ENCODE data around the gene LARGE1. TPM values are rescaled to one million over a fixed set of nuclear protein-coding genes. Genes with fewer than 3 reads are reported as not detected.

Gene LARGE1
- polyA plus RNA-seq, 6 donors from 2014 or later: 3.6 to 9.5 (median 5.6) TPM

- no peak overlapping the region for H3K27ac Mint-ChIP-seq
- H3K4me1 Mint-ChIP-seq: peaks cover 19 to 40% (median 31%) of the 10 kb centered on the region in 3 donors
- no peak overlapping the region for H3K4me3 Mint-ChIP-seq
- no peak for DNase-seq
- peaks cover 11 to 39% of the 10 kb centered on the region in 2 donors for H3K36me3 Mint-ChIP-seq
- H3K27me3 Mint-ChIP-seq: no peaks in the 10 kb centered on the region
- peaks cover 0 to 2% (median 0%) of the 10 kb centered on the region in 7 donors for H3K9me3 Mint-ChIP-seq
- ATAC-seq (ENCODE audit: low read depth in 2 of 2): no peak
Measured at GRCh38 chr22:33737662-33738061, 182.6 kb downstream of the LARGE1 start.

- Mint-ChIP-seq H3K27ac (no peak overlapping the region), H3K4me1 (peaks cover 13 to 31% (median 25%) of the 10 kb centered on the region in 3 donors), H3K9me3 (peaks cover 0 to 2% (median 0%) of the 10 kb centered on the region in 7 donors), H3K4me3 (no peak overlapping the region), H3K36me3 (peaks cover 11 to 46% of the 10 kb centered on the region in 2 donors), H3K27me3 (no peaks in the 10 kb centered on the region)
- DNase-seq: no peak
- ATAC-seq (ENCODE audit: low read depth in 2 of 2): no peak
Measured at GRCh38 chr22:33735978-33736377, 184.3 kb downstream of the LARGE1 start.

GRCh38 chr22:33728847-33729246, 191.4 kb downstream of the LARGE1 start:
- H3K9me3 Mint-ChIP-seq: peaks cover 0 to 4% (median 0%) of the 10 kb centered on the region in 7 donors
- DNase-seq (no peak), ATAC-seq (ENCODE audit: low read depth in 2 of 2) (no peak)
- peaks cover 46 to 57% (median 47%) of the 10 kb centered on the region in 3 donors for H3K4me1 Mint-ChIP-seq
- no peaks in the 10 kb centered on the region for H3K27me3 Mint-ChIP-seq
- H3K36me3 Mint-ChIP-seq: peaks cover 13 to 24% of the 10 kb centered on the region in 2 donors
- H3K4me3 Mint-ChIP-seq: no peak overlapping the region
- H3K27ac Mint-ChIP-seq: no peak overlapping the region

- H3K36me3 Mint-ChIP-seq: peaks cover 21 to 24% of the 10 kb centered on the region in 2 donors
- no peaks in the 10 kb centered on the region for H3K27me3 Mint-ChIP-seq
- no peak overlapping the region for H3K4me3 Mint-ChIP-seq
- DNase-seq: no peak
- peaks cover 0 to 4% (median 1%) of the 10 kb centered on the region in 7 donors for H3K9me3 Mint-ChIP-seq
- no peak overlapping the region for H3K27ac Mint-ChIP-seq
- H3K4me1 Mint-ChIP-seq: peaks cover 52 to 62% (median 53%) of the 10 kb centered on the region in 3 donors
- no peak for ATAC-seq (ENCODE audit: low read depth in 2 of 2)
Measured at GRCh38 chr22:33726294-33726734, 194.0 kb downstream of the LARGE1 start.

GRCh38 chr22:33723915-33724314, 196.4 kb downstream of the LARGE1 start:
- Mint-ChIP-seq H3K9me3 (peaks cover 0 to 4% (median 1%) of the 10 kb centered on the region in 7 donors), H3K36me3 (peaks cover 19 to 24% of the 10 kb centered on the region in 2 donors), H3K4me3 (peak overlapping the region in 4 of 8 donors; percentile 27 to 81 (median 54)), H3K27ac (peak overlapping the region in 4 of 6 donors; percentile 4 to 74 (median 16)), H3K27me3 (no peaks in the 10 kb centered on the region), H3K4me1 (peaks cover 44 to 49% (median 45%) of the 10 kb centered on the region in 3 donors)
- peak; percentile 50 to 73 for ATAC-seq (ENCODE audit: low read depth in 2 of 2)
- no peak for DNase-seq

GRCh38 chr22:33722816-33723215, 197.5 kb downstream of the LARGE1 start:
- H3K4me1 Mint-ChIP-seq: peaks cover 40 to 45% (median 41%) of the 10 kb centered on the region in 3 donors
- no peak for ATAC-seq (ENCODE audit: low read depth in 2 of 2)
- peaks cover 24 to 26% of the 10 kb centered on the region in 2 donors for H3K36me3 Mint-ChIP-seq
- H3K4me3 Mint-ChIP-seq: no peak overlapping the region
- no peaks in the 10 kb centered on the region for H3K27me3 Mint-ChIP-seq
- H3K27ac Mint-ChIP-seq: no peak overlapping the region
- no peak for DNase-seq
- peaks cover 0 to 5% (median 1%) of the 10 kb centered on the region in 7 donors for H3K9me3 Mint-ChIP-seq

- Mint-ChIP-seq H3K36me3 (peaks cover 33 to 42% of the 10 kb centered on the region in 2 donors), H3K9me3 (peaks cover 6 to 18% (median 10%) of the 10 kb centered on the region in 7 donors), H3K27me3 (no peaks in the 10 kb centered on the region), H3K27ac (no peak overlapping the region), H3K4me1 (peaks cover 31 to 38% (median 32%) of the 10 kb centered on the region in 3 donors), H3K4me3 (no peak overlapping the region)
- DNase-seq (no peak), ATAC-seq (ENCODE audit: low read depth in 2 of 2) (no peak)
Measured at GRCh38 chr22:33720166-33720878, 200.0 kb downstream of the LARGE1 start.

GRCh38 chr22:33717694-33718396, 202.4 kb downstream of the LARGE1 start:
- H3K4me3 Mint-ChIP-seq: no peak overlapping the region
- no peaks in the 10 kb centered on the region for H3K27me3 Mint-ChIP-seq
- peak overlapping the region in 2 of 6 donors; percentile 20 to 32 for H3K27ac Mint-ChIP-seq
- DNase-seq (no peak), ATAC-seq (ENCODE audit: low read depth in 2 of 2) (no peak)
- peaks cover 45 to 52% of the 10 kb centered on the region in 2 donors for H3K36me3 Mint-ChIP-seq
- H3K4me1 Mint-ChIP-seq: peaks cover 12 to 17% (median 13%) of the 10 kb centered on the region in 3 donors
- H3K9me3 Mint-ChIP-seq: peaks cover 14 to 33% (median 24%) of the 10 kb centered on the region in 7 donors

- Mint-ChIP-seq H3K9me3 (peaks cover 15 to 33% (median 24%) of the 10 kb centered on the region in 7 donors), H3K27ac (peak overlapping the region in 1 of 6 donors; percentile 30), H3K36me3 (peaks cover 56 to 61% of the 10 kb centered on the region in 2 donors), H3K4me3 (peak overlapping the region in 1 of 8 donors; percentile 55), H3K4me1 (peaks cover 12 to 17% (median 13%) of the 10 kb centered on the region in 3 donors), H3K27me3 (no peaks in the 10 kb centered on the region)
- ATAC-seq (ENCODE audit: low read depth in 2 of 2): no peak
- no peak for DNase-seq
Measured at GRCh38 chr22:33715237-33715985, 204.9 kb downstream of the LARGE1 start.

- Mint-ChIP-seq H3K27ac (peak overlapping the region in 2 of 6 donors; percentile 37 to 39), H3K9me3 (peaks cover 10 to 21% (median 16%) of the 10 kb centered on the region in 7 donors), H3K27me3 (no peaks in the 10 kb centered on the region), H3K4me3 (no peak overlapping the region), H3K4me1 (peaks cover 5 to 23% (median 15%) of the 10 kb centered on the region in 3 donors), H3K36me3 (peaks cover 49 to 50% of the 10 kb centered on the region in 2 donors)
- no peak for ATAC-seq (ENCODE audit: low read depth in 2 of 2)
- no peak for DNase-seq
Measured at GRCh38 chr22:33710326-33710725, 209.9 kb downstream of the LARGE1 start.

- Mint-ChIP-seq H3K4me1 (peaks cover 5 to 27% (median 18%) of the 10 kb centered on the region in 3 donors), H3K27ac (no peak overlapping the region), H3K36me3 (peaks cover 48 to 56% of the 10 kb centered on the region in 2 donors), H3K4me3 (no peak overlapping the region), H3K9me3 (peaks cover 7 to 19% (median 8%) of the 10 kb centered on the region in 7 donors), H3K27me3 (peaks cover 0 to 5% (median 0%) of the 10 kb centered on the region in 3 donors)
- DNase-seq: no peak
- ATAC-seq (ENCODE audit: low read depth in 2 of 2): no peak
Measured at GRCh38 chr22:33707581-33707980, 212.7 kb downstream of the LARGE1 start.

GRCh38 chr22:33706100-33706499, 214.2 kb downstream of the LARGE1 start:
- H3K36me3 Mint-ChIP-seq: peaks cover 47 to 50% of the 10 kb centered on the region in 2 donors
- peaks cover 0 to 27% (median 15%) of the 10 kb centered on the region in 3 donors for H3K4me1 Mint-ChIP-seq
- no peak overlapping the region for H3K4me3 Mint-ChIP-seq
- H3K9me3 Mint-ChIP-seq: peaks cover 4 to 19% (median 8%) of the 10 kb centered on the region in 7 donors
- DNase-seq (no peak), ATAC-seq (ENCODE audit: low read depth in 2 of 2) (no peak)
- peak overlapping the region in 1 of 6 donors; percentile 59 for H3K27ac Mint-ChIP-seq
- H3K27me3 Mint-ChIP-seq: peaks cover 0 to 5% (median 0%) of the 10 kb centered on the region in 3 donors

- DNase-seq (no peak), ATAC-seq (ENCODE audit: low read depth in 2 of 2) (no peak)
- Mint-ChIP-seq H3K36me3 (peaks cover 42 to 53% of the 10 kb centered on the region in 2 donors), H3K9me3 (peaks cover 2 to 13% (median 7%) of the 10 kb centered on the region in 7 donors), H3K4me1 (peaks cover 0 to 19% (median 4%) of the 10 kb centered on the region in 3 donors), H3K27ac (peak overlapping the region in 1 of 6 donors; percentile 51), H3K27me3 (no peaks in the 10 kb centered on the region), H3K4me3 (no peak overlapping the region)
Measured at GRCh38 chr22:33699176-33699575, 221.1 kb downstream of the LARGE1 start.
